ENCODE data around the gene DNAAF8.

- no peak for TF ChIP-seq CTCF (conservative IDR thresholded peaks at IDR 0.05 in 1 of 2, IDR thresholded peaks at IDR 0.05 in 1 of 2; ENCODE audit: extremely low read depth in 1 of 2, insufficient read depth in 1 of 2, low read depth in 1 of 2, low read length in 2 of 2)
- no peak for TF ChIP-seq EZH2 (IDR thresholded peaks at IDR 0.05; ENCODE audit: borderline replicate concordance, low read length)
Observed at GRCh38 chr16:4778050-4778392, 43.7 kb downstream of the DNAAF8 start.
